ENCODE measurements around the gene APC2. TPM values are rescaled to one million over a fixed set of nuclear protein-coding genes. Genes with fewer than 3 reads are reported as not detected.

APC2 gene
- total and polyA plus RNA-seq, 9 donors, result under 0.01 to 0.28 (median 0.11) TPM; not detected in 1

DNA sequence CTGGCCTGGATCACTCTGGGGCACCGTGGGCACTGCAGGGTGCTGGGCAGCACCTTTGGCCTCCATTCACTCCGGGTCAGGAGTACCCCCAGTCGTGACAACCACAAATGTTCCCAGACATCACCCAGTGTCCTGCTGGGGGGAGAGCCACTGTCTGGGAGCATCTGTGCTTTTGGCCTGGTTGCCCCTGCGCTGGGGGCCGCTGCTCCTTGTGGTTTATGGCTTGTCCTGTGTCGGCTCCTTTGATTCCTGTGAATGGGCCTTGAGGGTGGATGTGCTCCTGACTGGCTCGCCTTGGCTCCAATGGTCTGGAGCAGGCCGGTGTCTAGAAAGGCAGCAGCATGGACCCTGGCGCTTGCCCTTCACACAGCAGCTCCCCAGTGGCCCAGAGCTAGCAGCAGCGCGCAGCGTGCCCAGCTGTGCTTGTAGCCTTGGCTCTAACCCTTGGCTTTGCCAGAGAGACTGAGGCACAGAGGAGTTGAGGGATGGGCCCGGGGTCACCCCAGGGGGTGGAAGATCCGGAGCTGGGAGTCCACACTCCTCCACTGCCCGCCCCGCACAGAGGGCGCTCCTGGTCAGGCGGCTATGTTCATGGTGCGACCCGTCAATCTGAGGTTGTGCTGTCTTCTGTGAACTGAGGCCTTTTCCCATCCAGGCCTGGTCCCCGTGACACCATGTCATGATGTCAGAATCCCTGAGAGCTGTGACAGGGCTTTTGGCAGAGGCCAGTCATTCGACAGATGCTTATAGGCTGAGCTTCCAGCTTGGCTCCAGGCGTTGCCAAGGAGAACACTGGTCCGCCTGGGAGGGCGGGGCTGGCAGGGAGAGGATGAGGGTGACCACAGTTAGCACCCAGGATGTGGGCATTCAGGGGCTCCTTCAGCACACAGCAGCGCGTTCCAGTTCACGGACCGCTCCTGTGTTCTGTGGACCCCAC, 38.4 kb upstream of the APC2 start:
- intact Hi-C loops (cut with DNase I), result no loop called here
- Histone ChIP-seq H3K36me3 (no peaks in the 10 kb centered on the region), H3K27me3 (no peaks in the 10 kb centered on the region), H3K4me3 (no peak overlapping the region), H3K9me3 (no peaks in the 10 kb centered on the region), H3K4me1 (ENCODE audit: insufficient read depth) (peaks cover 48% of the 10 kb centered on the region), H3K27ac (no peak overlapping the region)
- TF ChIP-seq, protein P1, sequence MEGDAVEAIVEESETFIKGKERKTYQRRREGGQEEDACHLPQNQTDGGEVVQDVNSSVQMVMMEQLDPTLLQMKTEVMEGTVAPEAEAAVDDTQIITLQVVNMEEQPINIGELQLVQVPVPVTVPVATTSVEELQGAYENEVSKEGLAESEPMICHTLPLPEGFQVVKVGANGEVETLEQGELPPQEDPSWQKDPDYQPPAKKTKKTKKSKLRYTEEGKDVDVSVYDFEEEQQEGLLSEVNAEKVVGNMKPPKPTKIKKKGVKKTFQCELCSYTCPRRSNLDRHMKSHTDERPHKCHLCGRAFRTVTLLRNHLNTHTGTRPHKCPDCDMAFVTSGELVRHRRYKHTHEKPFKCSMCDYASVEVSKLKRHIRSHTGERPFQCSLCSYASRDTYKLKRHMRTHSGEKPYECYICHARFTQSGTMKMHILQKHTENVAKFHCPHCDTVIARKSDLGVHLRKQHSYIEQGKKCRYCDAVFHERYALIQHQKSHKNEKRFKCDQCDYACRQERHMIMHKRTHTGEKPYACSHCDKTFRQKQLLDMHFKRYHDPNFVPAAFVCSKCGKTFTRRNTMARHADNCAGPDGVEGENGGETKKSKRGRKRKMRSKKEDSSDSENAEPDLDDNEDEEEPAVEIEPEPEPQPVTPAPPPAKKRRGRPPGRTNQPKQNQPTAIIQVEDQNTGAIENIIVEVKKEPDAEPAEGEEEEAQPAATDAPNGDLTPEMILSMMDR (IDR thresholded peaks at IDR 0.05), result no peak
- TF ChIP-seq EP300 (IDR thresholded peaks at IDR 0.05), result no peak
- no peak for TF ChIP-seq POLR2A (IDR thresholded peaks at IDR 0.05)
- DNase-seq, result peak in 2 of 5 donors; percentile 24 to 39
- 62 to 70% (median 63%) methylated on average over 26 to 29 of the region's 29 CpGs for WGBS, 3 donors

DNA sequence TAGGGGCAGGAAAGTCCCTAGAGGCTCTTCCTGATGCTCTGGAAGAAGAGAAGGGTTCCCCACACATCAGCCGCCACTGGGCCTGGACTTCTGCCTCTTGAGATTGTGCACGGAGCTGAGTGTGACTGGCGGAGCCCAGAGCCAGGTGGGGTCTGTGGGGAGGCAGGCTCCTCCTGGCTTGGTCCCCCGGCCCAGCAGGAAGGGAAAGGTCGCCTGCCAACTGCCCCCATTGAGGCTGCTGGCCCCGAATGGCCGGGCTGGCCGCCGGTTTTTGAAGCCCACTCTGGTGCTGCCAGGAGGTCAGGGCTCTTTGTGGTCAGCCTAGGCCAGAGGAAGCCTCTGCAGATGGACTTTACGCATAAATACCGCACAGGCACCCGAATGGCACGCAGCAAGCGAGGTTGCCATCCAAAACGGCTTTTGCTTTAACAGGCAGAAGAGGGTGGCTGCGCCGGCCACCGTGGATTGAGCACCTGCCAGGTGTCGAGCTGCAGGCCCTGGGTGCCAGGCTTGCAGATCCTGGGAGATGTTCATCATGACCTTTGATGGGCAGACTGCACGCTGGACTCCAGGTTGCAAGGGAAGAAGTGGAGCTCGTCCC, 37.5 kb upstream of the APC2 start:
- TF ChIP-seq POLR2A (IDR thresholded peaks at IDR 0.05), result no peak
- TF ChIP-seq, protein P1 (IDR thresholded peaks at IDR 0.05), result no peak
- no peak for TF ChIP-seq EP300 (IDR thresholded peaks at IDR 0.05)

DNA sequence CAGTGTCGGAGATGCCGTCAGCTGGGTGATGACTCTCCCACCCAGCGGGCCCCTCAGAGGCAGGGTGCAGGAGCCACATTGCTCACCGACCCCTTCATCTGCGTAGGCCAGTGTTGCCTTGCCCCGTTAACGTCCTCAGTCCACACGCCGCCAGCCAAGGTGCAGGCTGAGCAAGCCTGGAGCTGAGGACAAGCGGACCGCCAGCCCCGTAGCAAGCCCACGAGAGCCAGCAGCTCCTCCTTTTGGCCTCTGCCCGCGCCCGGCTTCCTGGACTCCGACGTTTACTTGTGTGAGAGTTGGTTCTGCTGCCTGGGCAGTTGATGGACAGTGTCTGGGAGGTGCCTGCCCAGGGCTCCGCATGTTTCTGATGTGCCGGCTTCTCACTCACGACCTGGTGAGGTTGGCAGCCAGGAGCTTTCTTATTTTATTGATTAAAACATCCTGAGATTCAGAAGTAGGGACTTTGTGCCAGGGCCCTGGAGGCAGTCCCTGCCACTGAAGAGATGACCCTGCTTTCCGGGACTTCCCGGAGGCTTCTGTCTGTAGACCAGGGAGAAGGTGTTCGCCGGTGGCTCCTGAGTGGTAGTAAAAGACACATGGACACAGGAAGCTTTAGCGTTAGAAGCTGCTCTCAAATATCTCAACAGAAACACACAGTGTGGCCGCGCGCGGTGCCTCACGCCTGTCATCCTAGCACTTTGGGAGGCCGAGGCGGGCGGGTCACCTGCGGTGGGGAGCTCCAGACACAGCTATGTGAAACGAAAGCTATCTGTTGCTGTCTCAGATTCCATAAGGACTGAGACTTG, 36.7 kb upstream of the APC2 start:
- H3K27ac ChIP-seq, result no peak overlapping the region
- H3K27me3 ChIP-seq, result no peaks in the 10 kb centered on the region
- H3K36me3 ChIP-seq, result no peaks in the 10 kb centered on the region
- no peaks in the 10 kb centered on the region for H3K9me3 ChIP-seq
- intact Hi-C loops (cut with DNase I), result no loop called here
- TF ChIP-seq POLR2A (IDR thresholded peaks at IDR 0.05), result no peak
- no peak for TF ChIP-seq EP300 (IDR thresholded peaks at IDR 0.05)
- TF ChIP-seq, protein P1 (IDR thresholded peaks at IDR 0.05), result no peak
- no peak overlapping the region for H3K4me3 ChIP-seq
- 77 to 84% (median 77%) methylated on average over 36 of the region's 36 CpGs for WGBS, 3 donors
- DNase-seq, result peak in 1 of 5 donors; percentile 29
- H3K4me1 ChIP-seq (ENCODE audit: insufficient read depth), result peaks cover 60% of the 10 kb centered on the region

More for the DNA sequence above, 37.5 kb upstream of the APC2 start:
- Histone ChIP-seq H3K36me3 (no peaks in the 10 kb centered on the region), H3K27me3 (no peaks in the 10 kb centered on the region), H3K27ac (no peak overlapping the region), H3K4me1 (ENCODE audit: insufficient read depth) (peaks cover 55% of the 10 kb centered on the region), H3K4me3 (no peak overlapping the region), H3K9me3 (no peaks in the 10 kb centered on the region)
- intact Hi-C loops (cut with DNase I), result no loop called here
- DNase-seq, result peak in 1 of 5 donors; percentile 34
- WGBS, 3 donors, result 63 to 77% (median 73%) methylated on average over 21 of the region's 21 CpGs

Data from ovary (tissue), 9 donors.